Tibial nerve (tissue), 4 donors: ENCODE measurements around the gene CFAP57.

ENCODE experiments used
- EP300 ChIP-seq, 2 donors: sonication (generic); formaldehyde crosslinking; IDR thresholded peaks; one replicate each; pipeline ENCODE4 v1.6.1; 2017; ENCODE audit warnings: antibody characterized with exemption in 2 of 2, mild to moderate bottlenecking in 1 of 2
- POLR2A ChIP-seq, 2 donors: fragments of 450-650 bp; IDR thresholded peaks; one replicate each; pipeline ENCODE4 v1.6.1; 2017; ENCODE audit warnings: antibody characterized with exemption in 2 of 2, mild to moderate bottlenecking in 2 of 2, moderate library complexity in 2 of 2
- TF ChIP-seq, protein P1 (sequence below), 5 experiments: fragments of 200-600 bp in 3 of 5; fragments of 450-650 bp in 2 of 5; sonication (generic) in 3 of 5; IDR thresholded peaks; one replicate each; pipeline ENCODE4 v1.5.1; 2016 to 2019; ENCODE audit warnings: antibody characterized with exemption in 5 of 5, mild to moderate bottlenecking in 3 of 5, moderate library complexity in 2 of 5

DNA sequence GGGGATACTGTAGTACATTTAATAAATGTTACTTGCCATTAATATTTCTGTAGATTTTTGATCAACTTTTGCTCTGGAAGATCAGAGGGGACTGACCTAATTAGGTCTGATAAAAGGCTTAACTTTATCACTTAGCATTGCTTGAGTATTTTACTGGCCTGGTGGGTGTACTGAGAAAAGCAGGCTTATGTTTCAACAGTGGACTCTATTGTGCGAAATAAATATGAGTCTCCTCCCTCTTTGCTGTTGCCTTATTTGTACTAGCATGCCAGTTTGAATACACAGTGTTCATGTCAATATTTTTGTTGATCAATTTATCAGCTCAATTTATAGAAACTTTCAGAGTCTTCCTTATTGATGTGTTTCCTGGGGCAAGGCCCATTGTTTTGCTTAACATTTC lies 49.1 kb upstream of the CFAP57 start:
- TF ChIP-seq, protein P1, sequence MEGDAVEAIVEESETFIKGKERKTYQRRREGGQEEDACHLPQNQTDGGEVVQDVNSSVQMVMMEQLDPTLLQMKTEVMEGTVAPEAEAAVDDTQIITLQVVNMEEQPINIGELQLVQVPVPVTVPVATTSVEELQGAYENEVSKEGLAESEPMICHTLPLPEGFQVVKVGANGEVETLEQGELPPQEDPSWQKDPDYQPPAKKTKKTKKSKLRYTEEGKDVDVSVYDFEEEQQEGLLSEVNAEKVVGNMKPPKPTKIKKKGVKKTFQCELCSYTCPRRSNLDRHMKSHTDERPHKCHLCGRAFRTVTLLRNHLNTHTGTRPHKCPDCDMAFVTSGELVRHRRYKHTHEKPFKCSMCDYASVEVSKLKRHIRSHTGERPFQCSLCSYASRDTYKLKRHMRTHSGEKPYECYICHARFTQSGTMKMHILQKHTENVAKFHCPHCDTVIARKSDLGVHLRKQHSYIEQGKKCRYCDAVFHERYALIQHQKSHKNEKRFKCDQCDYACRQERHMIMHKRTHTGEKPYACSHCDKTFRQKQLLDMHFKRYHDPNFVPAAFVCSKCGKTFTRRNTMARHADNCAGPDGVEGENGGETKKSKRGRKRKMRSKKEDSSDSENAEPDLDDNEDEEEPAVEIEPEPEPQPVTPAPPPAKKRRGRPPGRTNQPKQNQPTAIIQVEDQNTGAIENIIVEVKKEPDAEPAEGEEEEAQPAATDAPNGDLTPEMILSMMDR (IDR thresholded peaks at IDR 0.05) = no peak
- TF ChIP-seq EP300 (IDR thresholded peaks at IDR 0.05) (no peak), POLR2A (IDR thresholded peaks at IDR 0.05) (no peak)
